HG03280 (cell line): ENCODE data around the gene HOXA2.

Experiments used
- ATAC-seq: cut with Tn5 transposase; IDR thresholded peaks from one replicate; pipeline ENCODE4 v1.9.1; 2021; ENCODE audit warnings: mild to moderate bottlenecking, moderate library complexity; ENCODE audit not compliant: unreplicated experiment

The HOXA2 gene

DNA sequence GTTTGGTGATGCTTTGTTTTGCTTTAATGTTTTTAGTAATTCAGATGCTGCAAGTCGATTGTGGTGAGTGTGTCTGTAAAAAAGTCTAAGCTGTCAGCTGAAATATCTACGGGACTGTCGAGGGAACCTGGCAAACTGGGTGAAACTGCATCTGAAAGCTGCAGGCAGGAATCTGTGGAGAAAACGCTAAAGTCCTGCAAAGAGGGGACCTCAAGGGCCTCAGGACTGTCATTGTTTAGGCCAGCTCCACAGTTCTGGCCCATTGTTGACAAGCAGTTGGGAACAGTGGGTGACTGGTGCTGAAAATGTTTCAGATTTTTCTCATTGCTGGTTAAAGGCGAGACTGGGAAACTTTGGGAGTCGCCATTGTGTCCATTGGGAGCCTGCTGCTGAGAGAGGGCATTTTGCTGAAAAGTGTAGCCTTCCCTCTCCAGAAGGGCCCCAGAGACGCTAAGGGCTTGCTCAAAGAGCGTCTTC is 1.8 kb downstream of the HOXA2 start:
- ATAC-seq, result no peak

DNA sequence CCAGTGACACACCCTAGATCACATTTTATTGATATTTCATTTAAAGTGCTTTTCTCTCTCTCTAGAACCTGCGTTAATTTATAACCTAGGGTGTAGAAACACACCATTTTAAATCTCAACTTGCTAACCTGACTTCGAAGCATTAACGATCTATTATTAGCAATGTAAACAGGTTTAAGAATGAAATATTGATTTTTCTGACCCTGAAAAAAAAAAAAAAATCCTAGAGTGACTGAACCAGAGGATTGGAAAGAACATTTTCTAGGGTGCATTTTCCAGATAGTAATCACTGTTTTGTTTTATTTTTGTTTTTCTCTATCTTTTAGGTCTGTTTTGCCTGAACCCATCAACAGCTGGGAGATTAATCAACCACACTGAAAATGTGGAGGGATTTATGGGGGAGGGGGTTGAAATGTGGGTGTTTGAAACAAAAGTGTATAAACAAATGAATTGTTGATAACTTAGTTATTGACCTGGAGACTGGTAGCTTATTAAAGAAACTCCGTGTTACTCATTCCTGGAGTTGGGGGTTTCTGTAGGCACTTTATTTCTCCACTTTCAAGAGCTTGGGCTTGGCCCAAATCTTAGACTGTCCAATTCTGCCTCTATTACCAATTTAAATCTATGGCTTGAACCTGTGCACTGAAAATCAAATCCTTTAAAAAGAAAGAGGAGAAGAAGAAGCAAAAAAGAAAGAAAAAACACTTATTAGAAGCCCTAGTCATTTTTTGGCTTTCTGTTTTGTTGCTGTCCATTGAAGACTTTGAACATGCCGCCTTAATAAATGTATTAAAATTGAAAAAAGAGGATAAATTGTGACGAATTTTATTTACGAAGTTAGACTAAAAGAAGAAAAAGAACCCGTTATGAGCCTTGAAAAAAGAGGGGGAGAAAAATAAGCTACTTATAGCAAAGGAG is 2.8 kb downstream of the HOXA2 start:
- no peak for ATAC-seq

GRCh38 chr7:27098578-27099451 is 3.7 kb downstream of the HOXA2 start:
- ATAC-seq, result no peak

- ATAC-seq, result no peak
These were observed 4.6 kb downstream of the HOXA2 start for GRCh38 chr7:27097686-27098577.

DNA sequence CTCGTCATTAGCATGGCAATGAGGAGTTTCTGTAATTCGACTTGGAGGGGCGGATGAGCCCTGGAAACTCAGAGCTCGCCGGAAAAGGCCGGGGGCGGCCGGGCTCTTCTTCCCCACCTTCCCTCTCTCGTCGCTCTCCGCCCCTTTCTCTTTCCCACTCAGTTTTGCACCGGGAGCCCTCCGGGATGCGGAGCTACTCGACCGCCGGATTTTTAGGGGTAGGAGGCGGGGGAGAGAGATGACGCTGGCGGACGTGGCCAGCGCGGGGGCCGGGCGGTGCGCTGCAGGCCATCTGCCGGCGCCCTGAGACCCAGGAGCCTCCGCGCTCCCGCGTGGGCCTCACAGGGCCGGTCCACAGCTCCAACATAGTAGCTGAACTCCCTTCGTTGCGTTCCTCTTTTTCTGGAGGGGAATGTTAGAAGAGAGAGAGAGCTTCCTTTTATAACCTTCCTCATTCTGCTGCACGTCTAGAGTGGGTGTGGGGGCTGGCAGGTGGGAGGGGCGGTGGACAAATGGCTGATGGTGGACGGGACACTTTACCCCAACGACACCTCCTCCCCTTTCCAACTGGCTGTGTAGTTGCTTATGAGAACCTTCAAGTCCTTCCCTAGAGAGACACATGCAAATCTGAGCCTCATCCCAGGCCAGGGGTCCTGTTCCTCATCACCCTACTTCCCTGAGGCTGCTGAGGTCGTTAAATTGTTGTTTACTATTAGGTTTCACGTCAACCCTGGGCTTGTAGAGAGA is 5.5 kb downstream of the HOXA2 start:
- ATAC-seq, result no peak

GRCh38 chr7:27095897-27096767 is 6.4 kb downstream of the HOXA2 start, which contains the start of gene HOXA1:
HOXA1 (minus strand) TSS chr7:27096000; CDS start chr7:27095912, 88 bp downstream.
- ATAC-seq, result peak; percentile 89

- peak; percentile 5 for ATAC-seq
These were observed 7.2 kb downstream of the HOXA2 start for GRCh38 chr7:27095050-27095896.

DNA sequence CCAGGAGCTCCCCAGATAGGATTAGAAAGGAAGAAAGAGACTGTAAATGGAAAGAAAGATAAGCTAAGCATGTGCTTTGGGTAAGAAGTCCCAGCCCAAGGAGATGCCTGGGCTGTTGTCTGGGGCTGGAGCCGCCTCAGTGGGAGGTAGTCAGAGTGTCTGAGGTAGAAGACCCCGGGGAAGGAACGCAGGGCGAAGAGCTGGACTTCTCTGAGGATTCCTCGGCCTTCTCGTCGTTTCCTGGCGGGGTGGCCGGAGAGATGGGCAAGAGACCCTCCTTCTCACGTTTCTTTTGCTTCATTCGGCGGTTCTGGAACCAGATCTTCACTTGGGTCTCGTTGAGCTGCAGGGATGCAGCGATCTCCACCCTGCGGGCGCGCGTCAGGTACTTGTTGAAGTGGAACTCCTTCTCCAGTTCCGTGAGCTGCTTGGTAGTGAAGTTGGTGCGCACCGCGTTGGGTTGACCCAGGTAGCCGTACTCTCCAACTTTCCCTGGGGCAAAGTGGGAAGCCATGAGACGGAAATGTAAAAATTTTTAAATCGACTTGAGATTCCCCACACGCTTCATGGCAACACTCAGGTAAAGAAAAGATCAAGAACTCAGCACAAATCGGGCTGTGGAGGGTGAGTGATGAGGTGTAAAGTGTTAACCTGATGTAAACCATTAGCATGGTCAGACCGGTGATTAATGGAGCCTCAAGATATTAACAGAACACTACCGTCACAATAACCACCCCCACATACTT is 8.0 kb downstream of the HOXA2 start:
- no peak for ATAC-seq

GRCh38 chr7:27093184-27093895 is 9.1 kb downstream of the HOXA2 start:
- ATAC-seq, result no peak

GRCh38 chr7:27092819-27093110 is 9.7 kb downstream of the HOXA2 start:
- ATAC-seq, result no peak

GRCh38 chr7:27091941-27092818 is 10.3 kb downstream of the HOXA2 start:
- ATAC-seq, result no peak

GRCh38 chr7:27091105-27091504 is 11.4 kb downstream of the HOXA2 start:
- no peak for ATAC-seq

GRCh38 chr7:27088002-27088922 is 14.2 kb downstream of the HOXA2 start:
- ATAC-seq, result no peak

- no peak for ATAC-seq
These were observed 18.8 kb downstream of the HOXA2 start for GRCh38 chr7:27083646-27084045.

GRCh38 chr7:27082171-27082570 is 20.3 kb downstream of the HOXA2 start:
- no peak for ATAC-seq
